IMR-90 (cell line): Measurements from ENCODE around the gene NPBWR2.

Source experiments
- POLR2A ChIP-seq: IDR thresholded peaks from 2 replicates; pipeline ENCODE4 v1.6.1; 2012; ENCODE audit warnings: mild to moderate bottlenecking, low read depth, low read length
- SMC3 ChIP-seq: fragments of 150-350 bp; IDR thresholded peaks from 2 replicates; pipeline ENCODE4 v1.6.1; 2016; ENCODE audit warnings: low read depth, mild to moderate bottlenecking, antibody characterized with exemption, low read length, moderate library complexity
- TF ChIP-seq, protein P1 (sequence below): conservative IDR thresholded peaks from 2 replicates; pipeline ENCODE4 v1.5.1; 2012; ENCODE audit warnings: mild to moderate bottlenecking, low read depth, low read length, improper control_type of control experiment

DNA sequence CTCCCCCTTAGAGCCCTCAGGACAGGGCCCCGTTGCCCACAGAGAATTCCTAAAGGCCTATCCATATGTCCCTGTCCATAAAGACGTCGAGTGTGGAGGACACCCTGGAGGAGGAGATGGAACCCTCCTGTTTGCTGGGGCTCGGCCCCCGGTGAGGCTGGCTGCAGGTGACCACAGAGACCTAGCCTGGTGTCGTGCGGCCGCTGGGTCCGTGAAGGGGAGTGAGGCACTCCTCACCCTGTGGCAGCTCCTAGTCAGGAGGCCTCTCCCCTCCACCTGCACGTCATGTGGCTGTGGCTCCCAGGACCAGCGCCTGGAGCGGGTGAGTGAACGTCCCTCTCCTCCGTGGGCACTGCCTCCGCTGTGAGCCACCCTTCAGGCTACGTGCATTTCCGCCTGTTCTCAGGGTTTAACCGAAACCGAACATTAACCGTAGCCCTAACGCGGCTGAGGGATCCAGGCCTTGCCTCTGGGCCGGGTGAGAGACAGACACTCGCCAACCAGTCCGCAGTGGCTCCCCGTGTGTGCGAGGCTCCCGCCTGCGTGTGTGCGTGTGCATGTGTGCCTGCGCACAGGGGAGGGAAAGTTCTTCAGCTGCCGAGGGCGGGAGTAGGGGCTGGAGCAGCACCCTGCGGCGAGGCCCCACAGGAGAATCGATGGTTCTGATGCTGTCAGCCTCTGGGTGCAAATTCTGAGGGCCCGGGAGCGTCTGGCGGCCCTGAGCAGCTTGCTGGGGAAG lies 50.3 kb downstream of the NPBWR2 start:
- TF ChIP-seq, protein P1, sequence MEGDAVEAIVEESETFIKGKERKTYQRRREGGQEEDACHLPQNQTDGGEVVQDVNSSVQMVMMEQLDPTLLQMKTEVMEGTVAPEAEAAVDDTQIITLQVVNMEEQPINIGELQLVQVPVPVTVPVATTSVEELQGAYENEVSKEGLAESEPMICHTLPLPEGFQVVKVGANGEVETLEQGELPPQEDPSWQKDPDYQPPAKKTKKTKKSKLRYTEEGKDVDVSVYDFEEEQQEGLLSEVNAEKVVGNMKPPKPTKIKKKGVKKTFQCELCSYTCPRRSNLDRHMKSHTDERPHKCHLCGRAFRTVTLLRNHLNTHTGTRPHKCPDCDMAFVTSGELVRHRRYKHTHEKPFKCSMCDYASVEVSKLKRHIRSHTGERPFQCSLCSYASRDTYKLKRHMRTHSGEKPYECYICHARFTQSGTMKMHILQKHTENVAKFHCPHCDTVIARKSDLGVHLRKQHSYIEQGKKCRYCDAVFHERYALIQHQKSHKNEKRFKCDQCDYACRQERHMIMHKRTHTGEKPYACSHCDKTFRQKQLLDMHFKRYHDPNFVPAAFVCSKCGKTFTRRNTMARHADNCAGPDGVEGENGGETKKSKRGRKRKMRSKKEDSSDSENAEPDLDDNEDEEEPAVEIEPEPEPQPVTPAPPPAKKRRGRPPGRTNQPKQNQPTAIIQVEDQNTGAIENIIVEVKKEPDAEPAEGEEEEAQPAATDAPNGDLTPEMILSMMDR: no peak
- no peak for TF ChIP-seq POLR2A
- TF ChIP-seq SMC3: no peak
